K562 (cell line): ENCODE results near the gene MIX23. TPM values are rescaled to one million over a fixed set of nuclear protein-coding genes. Genes with fewer than 3 reads are reported as not detected.
A peak's percentile ranks its signal among the peaks of the same experiment; 100 is the strongest.

Experiments
- ATAC-seq: fragments of 200-7000 bp; cut with Tn5 transposase; 3 replicates; pipeline ENCODE4 v1.9.1; 2020; ENCODE audit warnings: moderate library complexity
- BruUV-seq: library from RNA; stranded (reverse); fragments of 400-500 nt; replicated peaks from 2 replicates; lab custom pipeline; 2021; lab: Mats Ljungman, UMichigan
- CTCF ChIA-PET: fragments of 300-600 bp; formaldehyde crosslinking; extraction: SDS; loops from one replicate; lab custom pipeline; 2021; ENCODE audit warnings: low intra/inter-chr PET ratio; lab: Yijun Ruan, JAX
- POLR2A ChIA-PET: fragments of 300-600, 350-650 bp; sonication (Branson Sonifier 250); formaldehyde crosslinking; extraction: SDS; loops from one replicate; lab custom pipeline; 2021; ENCODE audit warnings: antibody characterized with exemption, inconsistent platforms; lab: Yijun Ruan, JAX
- DNase-seq, 4 experiments: peaks; one replicate each; pipeline versions ENCODE4 v3.0.0 to v3.0.0-alpha.2; 2011 to 2018; ENCODE audit warnings: low spot score in 3 of 4, mixed read lengths in 3 of 4; ENCODE audit errors: extremely low read depth in 1 of 4
- FAIRE-seq: peaks from 2 replicates; lab custom pipeline; 2011; peaks lifted over from hg19 to GRCh38; lab: Jason Lieb, UNC
- H2AFZ ChIP-seq: 2 replicates; pipeline ENCODE4 v1.6.0; 2011; ENCODE audit warnings: low read depth, low read length, control low read depth, inconsistent platforms
- H3K27ac ChIP-seq: fragments of 200-600 bp; 3 replicates; pipeline ENCODE4 v1.8.0; 2011; ENCODE audit warnings: low read depth, mild to moderate bottlenecking, control low read depth, inconsistent platforms, low read length, moderate library complexity, mixed read lengths; ENCODE audit errors: extremely low read depth
- H3K27me3 ChIP-seq, 2 experiments: fragments of 300-600 bp in 1 of 2; 2 replicates in 1 of 2; 3 replicates in 1 of 2; pipeline versions ENCODE4 v1.6.0 to v1.8.0; 2011; ENCODE audit warnings: inconsistent platforms in 2 of 2, low read length in 2 of 2, mild to moderate bottlenecking in 1 of 2, mixed read lengths in 1 of 2, moderate library complexity in 1 of 2; ENCODE audit not compliant: control insufficient read depth in 2 of 2, insufficient read depth in 2 of 2
- H3K36me3 ChIP-seq: fragments of 300-600 bp; 3 replicates; pipeline ENCODE4 v1.8.0; 2011; ENCODE audit warnings: mild to moderate bottlenecking, low read length, inconsistent platforms; ENCODE audit not compliant: control insufficient read depth, insufficient read depth
- H3K4me1 ChIP-seq, 2 experiments: fragments of 200-600 bp in 1 of 2; replicated peaks in 1 of 2; 2 replicates in 1 of 2; 3 replicates in 1 of 2; pipeline versions ENCODE4 v1.5.1 to v1.8.0; 2011; ENCODE audit warnings: inconsistent platforms in 2 of 2, low read length in 2 of 2, mild to moderate bottlenecking in 1 of 2, mixed read lengths in 1 of 2, moderate library complexity in 1 of 2; ENCODE audit not compliant: control insufficient read depth in 2 of 2, insufficient read depth in 2 of 2
- H3K4me2 ChIP-seq: 2 replicates; pipeline ENCODE4 v1.6.1; 2011; ENCODE audit warnings: low read length, control low read depth, inconsistent platforms, mixed read lengths; ENCODE audit not compliant: insufficient read depth
- H3K4me3 ChIP-seq: fragments of 200-600 bp; sonication (generic), shearing (Covaris generic); 2 replicates; pipeline ENCODE4 v1.5.1; 2016; ENCODE audit warnings: control low read depth, inconsistent platforms
- H3K79me2 ChIP-seq: fragments of 200-600 bp; 3 replicates; pipeline ENCODE4 v1.8.0; 2011; ENCODE audit warnings: low read length, inconsistent platforms; ENCODE audit not compliant: control insufficient read depth, insufficient read depth
- H3K9ac ChIP-seq, 2 experiments: 2 replicates each; pipeline versions ENCODE4 v1.6.0 to v1.6.1; 2011; ENCODE audit warnings: low read depth in 2 of 2, low read length in 2 of 2, control low read depth in 1 of 2, inconsistent platforms in 1 of 2, mild to moderate bottlenecking in 1 of 2, mixed read lengths in 1 of 2; ENCODE audit not compliant: insufficient read depth in 1 of 2
- H3K9me1 ChIP-seq: one replicate; pipeline ENCODE4 v1.6.0; 2011; ENCODE audit warnings: inconsistent platforms, mild to moderate bottlenecking, low read length, moderate library complexity; ENCODE audit not compliant: control insufficient read depth, insufficient read depth
- H3K9me3 ChIP-seq: replicated peaks from 2 replicates; pipeline ENCODE4 v1.5.1; 2011; ENCODE audit warnings: low read depth, low read length, inconsistent platforms; ENCODE audit not compliant: control insufficient read depth, insufficient read depth
- H4K20me1 ChIP-seq: replicated peaks from 2 replicates; pipeline ENCODE4 v1.6.1; 2011; ENCODE audit warnings: low read length, inconsistent platforms, mixed read lengths; ENCODE audit not compliant: control insufficient read depth, insufficient read depth
- ATF3 ChIP-seq, 2 experiments: fragments of 450-650 bp in 1 of 2; sonication (generic) in 1 of 2; formaldehyde crosslinking in 1 of 2; IDR thresholded peaks in 1 of 2; conservative IDR thresholded peaks in 1 of 2; 2 replicates each; pipeline versions ENCODE4 v1.6.1 to v1.8.1; 2016 to 2023; ENCODE audit warnings: mild to moderate bottlenecking in 2 of 2, moderate library complexity in 2 of 2, inconsistent platforms in 1 of 2, missing genetic modification reagents in 1 of 2
- EP400 ChIP-seq: fragments of 450-650 bp; IDR thresholded peaks from 2 replicates; pipeline ENCODE4 v1.6.1; 2017; ENCODE audit warnings: antibody characterized with exemption, mild to moderate bottlenecking, moderate library complexity
- FOSL1 ChIP-seq: fragments of 200-800 bp; sonication (Bioruptor generic); conservative IDR thresholded peaks from 2 replicates; pipeline ENCODE4 v1.6.1; 2016; ENCODE audit warnings: missing genetic modification characterization, missing compliant biosample characterization
- HDAC2 ChIP-seq: fragments of 450-650 bp; IDR thresholded peaks from 2 replicates; pipeline ENCODE4 v1.6.1; 2016; ENCODE audit warnings: mild to moderate bottlenecking
- TRIM24 ChIP-seq, 2 experiments: fragments of 450-650 bp; IDR thresholded peaks; 2 replicates each; pipeline ENCODE4 v1.6.1; 2016
- ZNF318 ChIP-seq, 2 experiments: fragments of 450-650 bp; IDR thresholded peaks; 2 replicates each; pipeline ENCODE4 v1.6.1; 2016; ENCODE audit warnings: mild to moderate bottlenecking in 2 of 2, borderline replicate concordance in 1 of 2, low read depth in 1 of 2, moderate library complexity in 1 of 2
- WGBS: fragments of 100-300 bp; shearing (Covaris generic); methylation state at CpG from one replicate; pipeline ENCODE4 v1.1.6; 2016; ENCODE audit warnings: low coverage, mixed read lengths; ENCODE audit not compliant: insufficient coverage; ENCODE audit errors: missing lambda C conversion rate; 5-methylcytosine and 5-hydroxymethylcytosine counted together
- in situ Hi-C: fragments of 300-500 bp; cut with MboI; formaldehyde crosslinking; loops from 4 replicates; pipeline ENCODE4 v1.15.0; 2018; ENCODE audit warnings: inconsistent platforms, mixed read lengths
- intact Hi-C: fragments of 100-400 bp; cut with micrococcal nuclease; formaldehyde crosslinking; loops from 2 replicates; pipeline ENCODE4 v1.14.2; 2022
- polyA plus RNA-seq, 8 experiments: library from polyadenylated mRNA; depleted of rRNA in 4 of 8; stranded (reverse) in 5 of 8; unstranded in 3 of 8; fragments of >200 nt; fragmentation: Nextera tagmentation in 2 of 8; fragmentation: Illumina TruSeq in 1 of 8; extraction: Ambion mirVana in 2 of 8; extraction: Trizol in 1 of 8; gene quantifications; 2 replicates each; pipeline versions ENCODE4 v1.2.1 to v1.2.3, GENCODE V29; 2011 to 2014; ENCODE audit warnings: inconsistent platforms in 1 of 8, missing spikeins in 1 of 8
- total RNA-seq, 7 experiments: library from RNA; depleted of rRNA in 6 of 7; stranded (reverse); fragments of >200 nt in 6 of 7; fragmentation: Illumina TruSeq in 2 of 7; extraction: Trizol in 2 of 7; gene quantifications; 2 replicates each; pipeline versions ENCODE4 v1.2.1 to v1.2.3, GENCODE V29; 2011 to 2021; ENCODE audit warnings: low replicate concordance in 1 of 7

Gene MIX23
- total and polyA plus RNA-seq, 9 of the 15 experiments (the other 6 are each of a cell fraction or from before 2014, with no cell fraction given), result 45.5 to 185 (median 106) TPM

- H3K4me2 ChIP-seq, result peak overlapping the region; percentile 90
- H3K4me3 ChIP-seq, result no peak overlapping the region
- in situ Hi-C loops (no loop called here), intact Hi-C loops (no loop called here)
- ATAC-seq (no peak), FAIRE-seq (no peak), DNase-seq (no peak)
- TF ChIP-seq TRIM24 (IDR thresholded peaks at IDR 0.05), result no peak
- no peak for TF ChIP-seq EP400
- no peak for TF ChIP-seq HDAC2
- ChIA-PET POLR2A (no interaction called here), CTCF (no interaction called here)
- H3K36me3 ChIP-seq, result peaks cover 42% of the 10 kb centered on the region; the same call in 2 of the 3 replicates
- H3K27ac ChIP-seq, result no peak overlapping the region
- H2AFZ ChIP-seq, result no peak overlapping the region
- H3K9ac ChIP-seq, result no peak overlapping the region
- H3K9me3 ChIP-seq, result no peaks in the 10 kb centered on the region
- H3K4me1 ChIP-seq, result peaks cover 0 to 4% of the 10 kb centered on the region in 2 experiments; a peak in 3 of 5 replicates
- BruUV-seq, result no TSS peak
- H3K79me2 ChIP-seq, result peaks cover 45% of the 10 kb centered on the region
- H4K20me1 ChIP-seq, result no peaks in the 10 kb centered on the region; the same call in 1 of the 2 replicates
- no peaks in the 10 kb centered on the region for H3K27me3 ChIP-seq
- 72% methylated on average over 3 of the region's 3 CpGs for WGBS
- no peaks in the 10 kb centered on the region for H3K9me1 ChIP-seq
These were observed 31.4 kb upstream of the MIX23 start for GRCh38 chr3:122414391-122414790.

GRCh38 chr3:122410639-122411038 is 27.6 kb upstream of the MIX23 start:
- no peak overlapping the region for H3K27ac ChIP-seq
- WGBS, result 72% methylated on average over 6 of the region's 6 CpGs
- CTCF ChIA-PET, result no interaction called here
- H3K36me3 ChIP-seq, result peaks cover 73% of the 10 kb centered on the region; the same call in 2 of the 3 replicates
- no peak overlapping the region for H3K4me3 ChIP-seq
- no peak overlapping the region for H2AFZ ChIP-seq
- POLR2A ChIA-PET, result no interaction called here
- no peaks in the 10 kb centered on the region for H3K27me3 ChIP-seq
- H3K9ac ChIP-seq, result no peak overlapping the region
- intact Hi-C loops, result no loop called here
- no peaks in the 10 kb centered on the region; a peak in 3 of 5 replicates for H3K4me1 ChIP-seq
- H3K79me2 ChIP-seq, result peaks cover 24% of the 10 kb centered on the region
- BruUV-seq, result no TSS peak
- no peak overlapping the region for H3K4me2 ChIP-seq
- H3K9me3 ChIP-seq, result no peaks in the 10 kb centered on the region
- H3K9me1 ChIP-seq, result no peaks in the 10 kb centered on the region
- in situ Hi-C loops, result no loop called here
- ATAC-seq (peak; percentile 23; the same call in 1 of the 3 replicates), FAIRE-seq (no peak), DNase-seq (no peak)
- no peaks in the 10 kb centered on the region; the same call in 1 of the 2 replicates for H4K20me1 ChIP-seq
- TF ChIP-seq ATF3 (IDR thresholded peaks at IDR 0.05) (peak; percentile 62), ATF3 (CRISPR knock-in tag; conservative IDR thresholded peaks at IDR 0.05) (no peak), FOSL1 (tag) (peak; percentile 59), ZNF318 (IDR thresholded peaks at IDR 0.05; ENCODE audit: borderline replicate concordance in 1 of 2, low read depth in 1 of 2) (no peak)
